ENCODE measurements around the gene CD226. TPM values are rescaled to one million over a fixed set of nuclear protein-coding genes. Genes with fewer than 3 reads are reported as not detected.

The CD226 gene
- total and polyA plus RNA-seq, 2 of the 13 experiments (the other 11 are each of a cell fraction or from before 2014, with no cell fraction given): 0.13 to 0.77 TPM

- no peak for TF ChIP-seq AHDC1 (CRISPR knock-in tag; IDR thresholded peaks at IDR 0.05; ENCODE audit: borderline replicate concordance)
These were observed 48.7 kb upstream of the CD226 start (continued) for GRCh38 chr18:69996417-69996816.

- no peaks in the 10 kb centered on the region for H4K20me1 ChIP-seq (ENCODE audit: insufficient read depth, low read length)
- H3K4me1 ChIP-seq (ENCODE audit: insufficient read depth, low read length): peaks cover 15% of the 10 kb centered on the region
- in situ Hi-C loops (cut with HindIII; ENCODE audit: extremely low pct_ligation_motif_present, low pct_unique_long_range_greater_than_20kb) (no loop called here), intact Hi-C loops (cut with micrococcal nuclease; ENCODE audit: unreplicated experiment) (no loop called here)
- H2AFZ ChIP-seq (ENCODE audit: low read length): no peak overlapping the region
- no peak overlapping the region for H3K27ac ChIP-seq (ENCODE audit: extremely low read length, insufficient read depth, low read length)
- H3K4me2 ChIP-seq (ENCODE audit: low read depth, low read length): no peak overlapping the region
- H3K27me3 ChIP-seq (ENCODE audit: control insufficient read depth in 1 of 2, insufficient read depth in 2 of 2, low read length in 2 of 2): no peaks in the 10 kb centered on the region
- ATAC-seq (no peak), FAIRE-seq (no peak), DNase-seq (ENCODE audit: low spot score) (no peak)
- POLR2A ChIA-PET: no interaction called here
- no peak overlapping the region for H3K9ac ChIP-seq (ENCODE audit: insufficient read depth, low read depth, low read length)
- WGBS (ENCODE audit: low lambda C conversion rate): 96% methylated on average over 3 of the region's 3 CpGs
- H3K79me2 ChIP-seq (ENCODE audit: insufficient read depth, low read length): no peaks in the 10 kb centered on the region
- 0 out of 5 replicates have a peak, but pooled peaks cover 0 to 3% of the 10 kb centered on the region in 2 experiments for H3K36me3 ChIP-seq (replicated peaks in 1 of 2; ENCODE audit: control insufficient read depth in 1 of 2, insufficient read depth in 2 of 2, low read length in 2 of 2)
- BruUV-seq (replicated peaks): no TSS peak
- H3K4me3 ChIP-seq (replicated peaks in 1 of 3; ENCODE audit: insufficient read depth in 1 of 3, low read depth in 2 of 3, low read length in 3 of 3): no peak overlapping the region
- CTCF ChIA-PET (ENCODE audit: low intra/inter-chr PET ratio, low total read pairs): no interaction called here
- no peaks in the 10 kb centered on the region for H3K9me3 ChIP-seq (ENCODE audit: low read length)
- no peak for TF ChIP-seq SNAPC4 (CRISPR knock-in tag; IDR thresholded peaks at IDR 0.05)
- TF ChIP-seq GPN1 (CRISPR knock-in tag; IDR thresholded peaks at IDR 0.05; ENCODE audit: borderline replicate concordance): no peak
- TF ChIP-seq ZNF749 (CRISPR knock-in tag; IDR thresholded peaks at IDR 0.05; ENCODE audit: borderline replicate concordance): no peak
- no peak for TF ChIP-seq ZNF20 (CRISPR knock-in tag; IDR thresholded peaks at IDR 0.05)
- TF ChIP-seq ZNF143 (CRISPR knock-in tag; IDR thresholded peaks at IDR 0.05): no peak
- no peak for TF ChIP-seq ZFP36 (IDR thresholded peaks at IDR 0.05; ENCODE audit: borderline replicate concordance, low read depth, low read length, partially characterized antibody)
- no peak for TF ChIP-seq ZNF556 (CRISPR knock-in tag; IDR thresholded peaks at IDR 0.05; ENCODE audit: borderline replicate concordance)
- TF ChIP-seq IRF1 (CRISPR knock-in tag; IDR thresholded peaks at IDR 0.05; ENCODE audit: low read depth): no peak
These were observed 48.1 kb upstream of the CD226 start for GRCh38 chr18:69995774-69996173.
